T-helper 1 cell treated with Interleukin-12 subunit alpha and Interleukin-12 subunit beta and Interleukin-4 antibody, amounts not matched to agents 30 μg/mL and 1 μg/mL, for 36 hours (primary cell): ENCODE results near the gene RNU7-1.

Experiments used
- H3K27ac Mint-ChIP-seq: one replicate; pipeline ENCODE4 v1.8.0; 2021; ENCODE audit warnings: mild to moderate bottlenecking, mixed read lengths
- H3K27me3 Mint-ChIP-seq: one replicate; pipeline ENCODE4 v1.8.0; 2021; ENCODE audit warnings: low read depth, mixed read lengths
- H3K36me3 Mint-ChIP-seq: one replicate; pipeline ENCODE4 v1.8.0; 2021; ENCODE audit warnings: low read depth, mixed read lengths
- H3K4me1 Mint-ChIP-seq: one replicate; pipeline ENCODE4 v1.8.0; 2021; ENCODE audit warnings: low read depth, mixed read lengths
- H3K4me3 Mint-ChIP-seq: one replicate; pipeline ENCODE4 v1.8.0; 2021; ENCODE audit warnings: mild to moderate bottlenecking, moderate library complexity, mixed read lengths
- H3K9me3 Mint-ChIP-seq: one replicate; pipeline ENCODE4 v1.8.0; 2021; ENCODE audit warnings: mixed read lengths

The RNU7-1 gene

GRCh38 chr12:6951551-6952120 is 8.0 kb downstream of the RNU7-1 start:
- H3K9me3 Mint-ChIP-seq = no peaks in the 10 kb centered on the region
- peaks cover 31% of the 10 kb centered on the region for H3K36me3 Mint-ChIP-seq
- H3K27me3 Mint-ChIP-seq = no peaks in the 10 kb centered on the region
- H3K4me1 Mint-ChIP-seq = peaks cover 75% of the 10 kb centered on the region
- H3K27ac Mint-ChIP-seq = peak overlapping the region; percentile 98
- peak overlapping the region; percentile 98 for H3K4me3 Mint-ChIP-seq

GRCh38 chr12:6952121-6952862 is 8.7 kb downstream of the RNU7-1 start:
- no peaks in the 10 kb centered on the region for H3K9me3 Mint-ChIP-seq
- H3K27me3 Mint-ChIP-seq = no peaks in the 10 kb centered on the region
- H3K4me1 Mint-ChIP-seq = peaks cover 75% of the 10 kb centered on the region
- peak overlapping the region; percentile 98 for H3K27ac Mint-ChIP-seq
- peak overlapping the region; percentile 98 for H3K4me3 Mint-ChIP-seq
- H3K36me3 Mint-ChIP-seq = peaks cover 37% of the 10 kb centered on the region

- H3K36me3 Mint-ChIP-seq = peaks cover 38% of the 10 kb centered on the region
- H3K9me3 Mint-ChIP-seq = no peaks in the 10 kb centered on the region
- no peaks in the 10 kb centered on the region for H3K27me3 Mint-ChIP-seq
- H3K4me1 Mint-ChIP-seq = peaks cover 73% of the 10 kb centered on the region
- H3K4me3 Mint-ChIP-seq = peak overlapping the region; percentile 98
- peak overlapping the region; percentile 98 for H3K27ac Mint-ChIP-seq
Measured at GRCh38 chr12:6952863-6953441, 9.3 kb downstream of the RNU7-1 start.

GRCh38 chr12:6953442-6954315 is 10.1 kb downstream of the RNU7-1 start:
- Mint-ChIP-seq H3K4me1 (peaks cover 76% of the 10 kb centered on the region), H3K9me3 (no peaks in the 10 kb centered on the region), H3K27me3 (no peaks in the 10 kb centered on the region), H3K36me3 (peaks cover 44% of the 10 kb centered on the region), H3K27ac (peak overlapping the region; percentile 98), H3K4me3 (peak overlapping the region; percentile 98)

GRCh38 chr12:6954316-6955107 is 10.9 kb downstream of the RNU7-1 start:
- no peaks in the 10 kb centered on the region for H3K27me3 Mint-ChIP-seq
- peaks cover 50% of the 10 kb centered on the region for H3K36me3 Mint-ChIP-seq
- peak overlapping the region; percentile 98 for H3K27ac Mint-ChIP-seq

GRCh38 chr12:6955108-6956020 is 11.7 kb downstream of the RNU7-1 start:
- Mint-ChIP-seq H3K4me1 (peaks cover 73% of the 10 kb centered on the region), H3K27ac (peak overlapping the region; percentile 65), H3K9me3 (no peaks in the 10 kb centered on the region), H3K4me3 (peak overlapping the region; percentile 44), H3K36me3 (peaks cover 52% of the 10 kb centered on the region), H3K27me3 (no peaks in the 10 kb centered on the region)

More at GRCh38 chr12:6954316-6955107, 10.9 kb downstream of the RNU7-1 start:
- Mint-ChIP-seq H3K4me3 (peak overlapping the region; percentile 98), H3K4me1 (peaks cover 77% of the 10 kb centered on the region), H3K9me3 (no peaks in the 10 kb centered on the region)

GRCh38 chr12:6956021-6956727 is 12.6 kb downstream of the RNU7-1 start:
- Mint-ChIP-seq H3K4me3 (peak overlapping the region; percentile 44), H3K4me1 (peaks cover 74% of the 10 kb centered on the region), H3K27me3 (no peaks in the 10 kb centered on the region), H3K9me3 (no peaks in the 10 kb centered on the region), H3K27ac (peak overlapping the region; percentile 65), H3K36me3 (peaks cover 56% of the 10 kb centered on the region)

- H3K27ac Mint-ChIP-seq = peak overlapping the region; percentile 70
- peak overlapping the region; percentile 37 for H3K4me3 Mint-ChIP-seq
- H3K9me3 Mint-ChIP-seq = no peaks in the 10 kb centered on the region
- H3K27me3 Mint-ChIP-seq = no peaks in the 10 kb centered on the region
- peaks cover 84% of the 10 kb centered on the region for H3K4me1 Mint-ChIP-seq
- H3K36me3 Mint-ChIP-seq = peaks cover 56% of the 10 kb centered on the region
Measured at GRCh38 chr12:6957151-6957701, 13.6 kb downstream of the RNU7-1 start.

- Mint-ChIP-seq H3K4me3 (peak overlapping the region; percentile 91), H3K36me3 (peaks cover 52% of the 10 kb centered on the region), H3K9me3 (no peaks in the 10 kb centered on the region)
Measured at GRCh38 chr12:6957741-6958608, 14.4 kb downstream of the RNU7-1 start.

GRCh38 chr12:6958609-6959057 is 15.0 kb downstream of the RNU7-1 start:
- H3K4me3 Mint-ChIP-seq = peak overlapping the region; percentile 91
- peaks cover 73% of the 10 kb centered on the region for H3K4me1 Mint-ChIP-seq
- H3K36me3 Mint-ChIP-seq = peaks cover 52% of the 10 kb centered on the region
- no peaks in the 10 kb centered on the region for H3K9me3 Mint-ChIP-seq
- H3K27me3 Mint-ChIP-seq = no peaks in the 10 kb centered on the region
- H3K27ac Mint-ChIP-seq = peak overlapping the region; percentile 97

More at GRCh38 chr12:6957741-6958608, 14.4 kb downstream of the RNU7-1 start:
- Mint-ChIP-seq H3K4me1 (peaks cover 78% of the 10 kb centered on the region), H3K27me3 (no peaks in the 10 kb centered on the region), H3K27ac (peak overlapping the region; percentile 97)

- Mint-ChIP-seq H3K4me1 (peaks cover 67% of the 10 kb centered on the region), H3K27me3 (no peaks in the 10 kb centered on the region), H3K27ac (peak overlapping the region; percentile 97), H3K36me3 (peaks cover 49% of the 10 kb centered on the region), H3K4me3 (peak overlapping the region; percentile 91), H3K9me3 (no peaks in the 10 kb centered on the region)
Measured at GRCh38 chr12:6959058-6959804, 15.6 kb downstream of the RNU7-1 start.
